ENCODE data around the gene ERMN. TPM values are rescaled to one million over a fixed set of nuclear protein-coding genes. Genes with fewer than 3 reads are reported as not detected.

ERMN gene
- total RNA-seq, 2 experiments from 2014 or later = 2.7 to 3.5 TPM

- Mint-ChIP-seq H3K9me3 (no peaks in the 10 kb centered on the region), H3K4me3 (no peak overlapping the region), H3K4me1 (peaks cover 20% of the 10 kb centered on the region), H3K27ac (no peak overlapping the region), H3K36me3 (ENCODE audit: low read depth) (peaks cover 2% of the 10 kb centered on the region), H3K27me3 (no peaks in the 10 kb centered on the region)
- ChIA-PET CTCF (interaction anchor here (1.2 to 3.1 kb wide), 2 partner anchors 11 to 14 kb away, joined by 4 to 7 read pairs; no protein-coding TSS in a partner anchor), POLR2A (no interaction called here)
- no peak for DNase-seq
Observed at GRCh38 chr2:157271590-157272203, 53.9 kb downstream of the ERMN start.

GRCh38 chr2:157269922-157270321 lies 55.7 kb downstream of the ERMN start:
- Mint-ChIP-seq H3K27me3 (no peaks in the 10 kb centered on the region), H3K4me1 (peaks cover 20% of the 10 kb centered on the region), H3K9me3 (no peaks in the 10 kb centered on the region), H3K36me3 (ENCODE audit: low read depth) (peaks cover 2% of the 10 kb centered on the region), H3K27ac (no peak overlapping the region), H3K4me3 (no peak overlapping the region)
- ChIA-PET CTCF (interaction anchor here (3.1 kb wide), 1 partner anchor 16 kb away, joined by 7 read pairs; no protein-coding TSS in a partner anchor), POLR2A (no interaction called here)
- no peak for DNase-seq

GRCh38 chr2:157269060-157269459 lies 56.6 kb downstream of the ERMN start:
- Mint-ChIP-seq H3K36me3 (ENCODE audit: low read depth) (peaks cover 2% of the 10 kb centered on the region), H3K9me3 (no peaks in the 10 kb centered on the region), H3K27ac (no peak overlapping the region), H3K4me1 (peaks cover 20% of the 10 kb centered on the region), H3K27me3 (no peaks in the 10 kb centered on the region), H3K4me3 (no peak overlapping the region)
- ChIA-PET POLR2A (interaction anchor here (0.5 kb wide), 1 partner anchor 133 kb away, joined by 3 read pairs; no protein-coding TSS in a partner anchor), CTCF (no interaction called here)
- DNase-seq = no peak

Other genes starting within 250 kb of the ERMN start
- gene GALNT5, start 68.1 kb downstream of the ERMN start, total RNA-seq = not detected
- 100 to 1,000 TPM; 234 to 279 TPM for gene CYTIP, start 118.3 kb upstream of the ERMN start, total RNA-seq